ENCODE data around the gene KIN. TPM values are rescaled to one million over a fixed set of nuclear protein-coding genes. Genes with fewer than 3 reads are reported as not detected.

Gene KIN
- total RNA-seq, 6 donors from 2014 or later: 5.9 to 14.7 (median 9.5) TPM

DNA sequence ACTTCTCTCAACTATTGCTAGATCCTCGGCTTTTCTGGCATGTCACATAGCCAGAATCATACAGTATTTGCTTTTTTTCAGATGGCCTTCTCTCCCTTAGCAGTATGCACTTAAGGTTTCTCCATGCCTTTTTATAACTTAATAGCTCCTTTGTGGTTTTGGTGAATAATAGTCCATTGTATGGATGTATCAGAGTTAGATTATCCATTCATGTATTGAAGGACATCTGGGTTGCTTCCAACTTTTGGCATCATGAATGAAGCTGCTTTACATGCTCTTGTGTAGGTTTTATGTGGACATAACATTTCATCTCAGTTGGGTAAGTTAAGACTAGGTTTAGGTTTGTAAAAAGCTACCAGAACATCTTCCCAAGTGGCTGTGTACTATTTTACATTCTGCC, 4.7 kb upstream of the KIN start:
- H3K9me3 ChIP-seq: no peaks in the 10 kb centered on the region
- no peak overlapping the region for H3K4me3 ChIP-seq
- 81 to 90% methylated on average over 1 of the region's 1 CpG for WGBS, 2 donors
- DNase-seq (no peak), ATAC-seq (ENCODE audit: low FRiP score in 2 of 2) (no peak)
- no peaks in the 10 kb centered on the region for H3K27me3 ChIP-seq
- no peak for TF ChIP-seq EP300 (IDR thresholded peaks at IDR 0.05)
- no peak for TF ChIP-seq POLR2A (IDR thresholded peaks at IDR 0.05)
- no peak for TF ChIP-seq POLR2AphosphoS5 (IDR thresholded peaks at IDR 0.05)
- no peak for TF ChIP-seq CTCF (IDR thresholded peaks at IDR 0.05)
- H3K36me3 ChIP-seq: peaks cover 3 to 9% (median 7%) of the 10 kb centered on the region in 4 donors
- H3K27ac ChIP-seq: no peak overlapping the region
- H3K4me1 ChIP-seq: peaks cover 13 to 50% (median 24%) of the 10 kb centered on the region in 4 donors

- 40 to 43% methylated on average over 3 of the region's 3 CpGs for WGBS, 2 donors
- H3K27ac ChIP-seq: peak overlapping the region in 1 of 4 donors; percentile 79
- no peaks in the 10 kb centered on the region for H3K27me3 ChIP-seq
- DNase-seq: no peak
- no peaks in the 10 kb centered on the region for H3K9me3 ChIP-seq
- ATAC-seq (ENCODE audit: low FRiP score in 2 of 2): no peak
- H3K36me3 ChIP-seq: no peaks in the 10 kb centered on the region
- peak overlapping the region in 3 of 4 donors; percentile 67 to 91 (median 75) for H3K4me3 ChIP-seq
- TF ChIP-seq POLR2A (IDR thresholded peaks at IDR 0.05) (no peak), CTCF (IDR thresholded peaks at IDR 0.05) (no peak), EP300 (IDR thresholded peaks at IDR 0.05) (no peak), POLR2AphosphoS5 (IDR thresholded peaks at IDR 0.05) (no peak)
- H3K4me1 ChIP-seq: peaks cover 24 to 54% (median 27%) of the 10 kb centered on the region in 4 donors
Measured at GRCh38 chr10:7789390-7789789, 1.6 kb upstream of the KIN start.

DNA sequence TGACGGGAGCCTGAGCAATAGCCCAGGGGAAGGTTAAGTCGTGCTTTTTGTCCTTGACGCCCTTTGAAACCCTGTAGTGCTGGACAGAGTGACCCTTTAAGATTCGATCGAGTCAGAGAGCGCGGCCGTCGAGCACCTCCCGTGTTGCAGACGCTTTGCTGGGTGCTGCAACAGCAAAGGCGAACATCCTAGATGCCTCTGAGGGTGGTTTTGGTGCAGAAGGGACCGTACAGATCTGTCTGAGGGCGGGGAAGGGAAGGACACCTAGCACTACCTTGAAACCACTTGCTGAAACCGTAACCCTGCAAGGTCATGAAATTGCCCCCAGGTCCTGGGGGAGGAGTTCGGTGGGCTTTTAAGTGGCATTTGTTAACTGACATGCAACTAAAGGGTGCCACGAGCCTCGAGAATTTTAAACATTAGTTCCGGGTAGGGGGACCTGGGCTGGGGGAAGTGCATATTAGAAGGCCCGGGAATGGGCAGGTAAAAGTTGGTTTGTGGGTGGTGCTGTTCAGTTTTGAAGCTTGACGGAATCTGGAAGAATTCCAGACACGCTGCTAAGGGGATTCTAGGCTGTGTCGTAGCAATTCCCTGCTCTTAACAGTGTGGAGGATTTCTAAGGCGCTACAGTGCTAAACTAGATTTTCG, 970 bp upstream of the KIN start:
- H3K9me3 ChIP-seq: no peaks in the 10 kb centered on the region
- H3K4me1 ChIP-seq: peaks cover 24 to 54% (median 27%) of the 10 kb centered on the region in 4 donors
- 2 to 6% methylated on average over 13 to 22 of the region's 25 CpGs for WGBS, 2 donors
- no peaks in the 10 kb centered on the region for H3K27me3 ChIP-seq
- peak overlapping the region; percentile 77 to 92 (median 85) for H3K27ac ChIP-seq
- peak in 1 of 2 donors; percentile 2 for ATAC-seq (ENCODE audit: low FRiP score in 2 of 2)
- TF ChIP-seq POLR2A (IDR thresholded peaks at IDR 0.05) (no peak), EP300 (IDR thresholded peaks at IDR 0.05) (no peak), CTCF (IDR thresholded peaks at IDR 0.05) (no peak)
- peak; percentile 37 to 41 for DNase-seq
- H3K36me3 ChIP-seq: no peaks in the 10 kb centered on the region
- peak overlapping the region; percentile 67 to 91 (median 80) for H3K4me3 ChIP-seq

GRCh38 chr10:7787150-7787856, 490 bp downstream of the KIN start:
- peaks cover 22 to 46% (median 27%) of the 10 kb centered on the region in 4 donors for H3K4me1 ChIP-seq
- H3K4me3 ChIP-seq: peak overlapping the region; percentile 67 to 91 (median 77)
- ATAC-seq (ENCODE audit: low FRiP score in 2 of 2) (peak; percentile 35 to 51), DNase-seq (peak in 1 of 2 donors; percentile 90)
- WGBS, 2 donors: 2 to 17% methylated on average over 5 to 15 of the region's 26 CpGs
- peak overlapping the region; percentile 77 to 92 (median 85) for H3K27ac ChIP-seq
- TF ChIP-seq POLR2AphosphoS5 (IDR thresholded peaks at IDR 0.05): no peak
- TF ChIP-seq POLR2A (IDR thresholded peaks at IDR 0.05): no peak
- no peak for TF ChIP-seq CTCF (IDR thresholded peaks at IDR 0.05)
- no peak for TF ChIP-seq EP300 (IDR thresholded peaks at IDR 0.05)
- H3K9me3 ChIP-seq: no peaks in the 10 kb centered on the region
- H3K27me3 ChIP-seq: no peaks in the 10 kb centered on the region
- no peaks in the 10 kb centered on the region for H3K36me3 ChIP-seq
